Putamen (tissue), 1 donor: ENCODE results near the gene TBCEL.
A peak's percentile ranks its signal among the peaks of the same experiment; 100 is the strongest.
"Not testable (repeated sequence)": the region's sequence is repeated elsewhere in the genome, so short reads cannot be mapped to it uniquely, and the experiment has no call there.

Source experiments
- DNase-seq: peaks from one replicate; pipeline ENCODE4 v3.0.0-alpha.2; 2016; ENCODE audit warnings: low spot score

The TBCEL gene

GRCh38 chr11:121106812-121107211 lies 82.9 kb downstream of the TBCEL start:
- no peak for DNase-seq

GRCh38 chr11:121108413-121108812 lies 84.5 kb downstream of the TBCEL start:
- DNase-seq, result no peak

- DNase-seq, result no peak
Observed at GRCh38 chr11:121109471-121109870, 85.6 kb downstream of the TBCEL start.

- DNase-seq, result no peak
Observed at GRCh38 chr11:121109916-121110586, 86.1 kb downstream of the TBCEL start.

- no peak for DNase-seq
Observed at GRCh38 chr11:121110871-121111724, 87.2 kb downstream of the TBCEL start.

GRCh38 chr11:121112498-121113455 lies 88.9 kb downstream of the TBCEL start:
- DNase-seq, result peak; percentile 82

GRCh38 chr11:121113611-121114010 lies 89.7 kb downstream of the TBCEL start:
- DNase-seq, result peak; percentile 61

GRCh38 chr11:121115024-121115423 lies 91.1 kb downstream of the TBCEL start:
- not testable (repeated sequence) for DNase-seq

GRCh38 chr11:121117788-121118187 lies 93.9 kb downstream of the TBCEL start:
- no peak for DNase-seq

- no peak for DNase-seq
Observed at GRCh38 chr11:121119440-121119839, 95.5 kb downstream of the TBCEL start.

GRCh38 chr11:121122328-121122727 lies 98.4 kb downstream of the TBCEL start:
- DNase-seq, result no peak

GRCh38 chr11:121123496-121124069 lies 99.7 kb downstream of the TBCEL start:
- DNase-seq, result no peak

GRCh38 chr11:121127809-121128208 lies 103.9 kb downstream of the TBCEL start:
- no peak for DNase-seq

GRCh38 chr11:121129362-121130340 lies 105.7 kb downstream of the TBCEL start:
- DNase-seq, result no peak

- DNase-seq, result no peak
Observed at GRCh38 chr11:121131656-121132055, 107.8 kb downstream of the TBCEL start.

- DNase-seq, result no peak
Observed at GRCh38 chr11:121132211-121132976, 108.5 kb downstream of the TBCEL start.

- DNase-seq, result no peak
Observed at GRCh38 chr11:121134741-121135312, 110.9 kb downstream of the TBCEL start.

GRCh38 chr11:121137005-121137404 lies 113.1 kb downstream of the TBCEL start:
- DNase-seq, result no peak

- no peak for DNase-seq
Observed at GRCh38 chr11:121138259-121138658, 114.4 kb downstream of the TBCEL start.
